ENCODE data around the gene MAP2K5.

GRCh38 chr15:67836477-67836876 lies 294.0 kb downstream of the MAP2K5 start:
- TF ChIP-seq RAD21 (IDR thresholded peaks at IDR 0.05; ENCODE audit: low read depth) (peak; percentile 84), CREB1 (IDR thresholded peaks at IDR 0.05; ENCODE audit: low read depth) (no peak), YY1 (IDR thresholded peaks at IDR 0.05; ENCODE audit: low read depth) (no peak), EP300 (IDR thresholded peaks at IDR 0.05; ENCODE audit: borderline replicate concordance) (no peak)
